Small intestine (tissue), 7 donors: ENCODE results near the gene ZSCAN16. TPM values are rescaled to one million over a fixed set of nuclear protein-coding genes. Genes with fewer than 3 reads are reported as not detected.
"Not testable (repeated sequence)": the region's sequence is repeated elsewhere in the genome, so short reads cannot be mapped to it uniquely, and the experiment has no call there.

Experiments used
- DNase-seq, 2 donors: peaks; one replicate each; pipeline versions ENCODE4 v3.0.0 to v3.0.0-alpha.2; 2013
- FAIRE-seq: peaks from 2 replicates; lab custom pipeline; 2012; peaks lifted over from hg19 to GRCh38; lab: Jason Lieb, UNC
- H3K27ac ChIP-seq, 3 donors: one replicate each; pipeline ENCODE4 v1.5.1; 2013; ENCODE audit warnings: low read length in 2 of 3, mild to moderate bottlenecking in 2 of 3, control low read depth in 1 of 3, inconsistent platforms in 1 of 3, low read depth in 1 of 3, moderate library complexity in 1 of 3
- H3K27me3 ChIP-seq, 3 donors: one replicate each; pipeline ENCODE4 v1.6.1; 2013; ENCODE audit warnings: low read length in 3 of 3, inconsistent platforms in 1 of 3; ENCODE audit not compliant: control insufficient read depth in 3 of 3, insufficient read depth in 3 of 3
- H3K36me3 ChIP-seq, 3 donors: one replicate each; pipeline ENCODE4 v1.6.1; 2013; ENCODE audit warnings: low read length in 3 of 3, inconsistent platforms in 1 of 3, low read depth in 1 of 3, mild to moderate bottlenecking in 1 of 3, moderate library complexity in 1 of 3; ENCODE audit not compliant: control insufficient read depth in 3 of 3, insufficient read depth in 2 of 3
- H3K4me1 ChIP-seq, 3 donors: one replicate each; pipeline ENCODE4 v1.6.1; 2013; ENCODE audit warnings: low read length in 2 of 3, inconsistent platforms in 1 of 3, low read depth in 1 of 3, mild to moderate bottlenecking in 1 of 3, moderate library complexity in 1 of 3; ENCODE audit not compliant: control insufficient read depth in 3 of 3, insufficient read depth in 2 of 3
- H3K4me3 ChIP-seq, 3 donors: one replicate each; pipeline ENCODE4 v1.5.1; 2013; ENCODE audit warnings: low read length in 3 of 3, control low read depth in 1 of 3, inconsistent platforms in 1 of 3, low read depth in 1 of 3, mild to moderate bottlenecking in 1 of 3, moderate library complexity in 1 of 3
- H3K9me3 ChIP-seq, 2 donors: one replicate each; pipeline ENCODE4 v1.6.1; 2013; ENCODE audit warnings: low read depth in 1 of 2, low read length in 1 of 2; ENCODE audit not compliant: control insufficient read depth in 2 of 2, insufficient read depth in 1 of 2
- WGBS, 3 donors: extraction: QIAGEN DNeasy Blood & Tissue Kit; methylation state at CpG; one replicate each; pipeline ENCODE4 v1.1.7; 2013; 5-methylcytosine and 5-hydroxymethylcytosine counted together
- polyA plus RNA-seq, 4 donors: library from polyadenylated mRNA; stranded (reverse) in 3 of 4; unstranded in 1 of 4; fragments of 200-250 nt in 3 of 4; fragments of 120-200 nt in 1 of 4; gene quantifications; one replicate each; pipeline versions ENCODE4 v1.2.1 to v1.2.3, GENCODE V29; 2013
- donor health status: healthy with polysubstance abuse.
- donor health status: control.
- donor health status: control.
- donor health status: Bipolar disorder and iron deficiency.
- donor health status: healthy.

The ZSCAN16 gene
- polyA plus RNA-seq, 4 donors = 8.6 to 15.4 (median 10.5) TPM

- Histone ChIP-seq H3K4me1 (no peaks in the 10 kb centered on the region), H3K9me3 (peaks cover 2 to 16% of the 10 kb centered on the region in 2 donors), H3K27me3 (no peaks in the 10 kb centered on the region), H3K27ac (no peak overlapping the region), H3K4me3 (no peak overlapping the region), H3K36me3 (peaks cover 14 to 30% (median 15%) of the 10 kb centered on the region in 3 donors)
- DNase-seq = no peak
- no peak for FAIRE-seq
- WGBS, 3 donors = 95 to 99% (median 95%) methylated on average over 5 of the region's 5 CpGs
Measured at GRCh38 chr6:28089054-28089453, 35.4 kb upstream of the ZSCAN16 start.

GRCh38 chr6:28090917-28091586 lies 33.4 kb upstream of the ZSCAN16 start:
- H3K27me3 ChIP-seq = no peaks in the 10 kb centered on the region
- peak in 1 of 2 donors; percentile 32 for DNase-seq
- peaks cover 2 to 16% of the 10 kb centered on the region in 2 donors for H3K9me3 ChIP-seq
- peak overlapping the region in 1 of 3 donors; percentile 43 for H3K4me3 ChIP-seq
- FAIRE-seq = no peak
- H3K36me3 ChIP-seq = peaks cover 9 to 24% (median 10%) of the 10 kb centered on the region in 3 donors
- no peak overlapping the region for H3K27ac ChIP-seq
- H3K4me1 ChIP-seq = no peaks in the 10 kb centered on the region
- 32 to 67% (median 62%) methylated on average over 33 of the region's 33 CpGs for WGBS, 3 donors

- not testable (repeated sequence) for H3K4me3 ChIP-seq, DNase-seq, H3K4me1 ChIP-seq, H3K36me3 ChIP-seq, H3K27ac ChIP-seq, FAIRE-seq, H3K27me3 ChIP-seq
- peaks cover 0 to 13% of the 10 kb centered on the region in 2 donors for H3K9me3 ChIP-seq
- WGBS, 3 donors = 81 to 89% (median 84%) methylated on average over 7 of the region's 7 CpGs
Measured at GRCh38 chr6:28102222-28102621, 22.2 kb upstream of the ZSCAN16 start.

GRCh38 chr6:28102699-28103098 lies 21.7 kb upstream of the ZSCAN16 start:
- not testable (repeated sequence) for FAIRE-seq, H3K4me1 ChIP-seq, H3K27me3 ChIP-seq, H3K4me3 ChIP-seq, H3K27ac ChIP-seq, H3K36me3 ChIP-seq, DNase-seq
- peaks cover 0 to 12% of the 10 kb centered on the region in 2 donors for H3K9me3 ChIP-seq

- no peaks in the 10 kb centered on the region for H3K36me3 ChIP-seq
- H3K9me3 ChIP-seq = no peaks in the 10 kb centered on the region
- peak overlapping the region; percentile 48 to 75 (median 74) for H3K4me3 ChIP-seq
- 1% methylated on average over 49 to 54 of the region's 54 CpGs for WGBS, 3 donors
- DNase-seq (peak; percentile 88 to 95), FAIRE-seq (no peak)
- peaks cover 0 to 2% (median 0%) of the 10 kb centered on the region in 3 donors for H3K27me3 ChIP-seq
- peak overlapping the region; percentile 82 to 87 (median 84) for H3K27ac ChIP-seq
- no peaks in the 10 kb centered on the region for H3K4me1 ChIP-seq
Measured at GRCh38 chr6:28104392-28105244, 19.8 kb upstream of the ZSCAN16 start.

- no peak for FAIRE-seq
- peak overlapping the region in 2 of 3 donors; percentile 84 to 87 for H3K27ac ChIP-seq
Measured at GRCh38 chr6:28105245-28105639, 19.2 kb upstream of the ZSCAN16 start.

GRCh38 chr6:28107506-28107905 lies 16.9 kb upstream of the ZSCAN16 start:
- H3K27ac ChIP-seq = no peak overlapping the region
- H3K27me3 ChIP-seq = peaks cover 0 to 2% (median 0%) of the 10 kb centered on the region in 3 donors
- H3K36me3 ChIP-seq = no peaks in the 10 kb centered on the region
- DNase-seq (no peak), FAIRE-seq (no peak)
- 80 to 86% (median 84%) methylated on average over 3 of the region's 3 CpGs for WGBS, 3 donors
- H3K4me1 ChIP-seq = no peaks in the 10 kb centered on the region
- no peaks in the 10 kb centered on the region for H3K9me3 ChIP-seq
- no peak overlapping the region for H3K4me3 ChIP-seq

More at GRCh38 chr6:28105245-28105639, 19.2 kb upstream of the ZSCAN16 start:
- Histone ChIP-seq H3K4me1 (no peaks in the 10 kb centered on the region), H3K4me3 (peak overlapping the region; percentile 48 to 75 (median 74)), H3K27me3 (peaks cover 0 to under 1% (median 0%) of the 10 kb centered on the region in 3 donors), H3K9me3 (no peaks in the 10 kb centered on the region), H3K36me3 (no peaks in the 10 kb centered on the region)
- DNase-seq = no peak
- 13 to 21% (median 18%) methylated on average over 5 of the region's 5 CpGs for WGBS, 3 donors

- FAIRE-seq = no peak
- Histone ChIP-seq H3K36me3 (no peaks in the 10 kb centered on the region), H3K9me3 (no peaks in the 10 kb centered on the region), H3K27ac (no peak overlapping the region), H3K4me1 (no peaks in the 10 kb centered on the region), H3K27me3 (peaks cover 0 to 2% (median 0%) of the 10 kb centered on the region in 3 donors), H3K4me3 (no peak overlapping the region)
- WGBS, 3 donors = 77 to 95% (median 81%) methylated on average over 3 of the region's 3 CpGs
- DNase-seq = no peak
Measured at GRCh38 chr6:28111964-28112363, 12.4 kb upstream of the ZSCAN16 start.
